Measurements from ENCODE around the gene ANG.
"Not testable (repeated sequence)": the region's sequence is repeated elsewhere in the genome, so short reads cannot be mapped to it uniquely, and the experiment has no call there.

Gene ANG

GRCh38 chr14:20730891-20731290 is 42.3 kb downstream of the ANG start:
- H3K4me3 ChIP-seq (ENCODE audit: low read length), result no peak overlapping the region
- no peak for DNase-seq (ENCODE audit: low read depth)
- TF ChIP-seq CTCF (conservative IDR thresholded peaks at IDR 0.05; ENCODE audit: low read depth, low read length), result no peak

GRCh38 chr14:20732477-20732876 is 43.9 kb downstream of the ANG start:
- DNase-seq (ENCODE audit: low read depth), result no peak
- TF ChIP-seq CTCF (conservative IDR thresholded peaks at IDR 0.05; ENCODE audit: low read depth, low read length), result no peak
- no peak overlapping the region for H3K4me3 ChIP-seq (ENCODE audit: low read length)

GRCh38 chr14:20732979-20733635 is 44.5 kb downstream of the ANG start:
- no peak overlapping the region for H3K4me3 ChIP-seq (ENCODE audit: low read length)
- no peak for DNase-seq (ENCODE audit: low read depth)
- TF ChIP-seq CTCF (conservative IDR thresholded peaks at IDR 0.05; ENCODE audit: low read depth, low read length), result no peak

- no peak for DNase-seq (ENCODE audit: low read depth)
- TF ChIP-seq CTCF (conservative IDR thresholded peaks at IDR 0.05; ENCODE audit: low read depth, low read length), result no peak
- H3K4me3 ChIP-seq (ENCODE audit: low read length), result no peak overlapping the region
Measured at GRCh38 chr14:20733684-20734429, 45.3 kb downstream of the ANG start.

- H3K4me3 ChIP-seq (ENCODE audit: low read length), result no peak overlapping the region
- no peak for TF ChIP-seq CTCF (conservative IDR thresholded peaks at IDR 0.05; ENCODE audit: low read depth, low read length)
- DNase-seq (ENCODE audit: low read depth), result no peak
Measured at GRCh38 chr14:20734430-20734806, 45.9 kb downstream of the ANG start.

GRCh38 chr14:20738292-20738691 is 49.7 kb downstream of the ANG start:
- not testable (repeated sequence) for DNase-seq (ENCODE audit: low read depth); H3K4me3 ChIP-seq (ENCODE audit: low read length)

GRCh38 chr14:20742132-20742531 is 53.6 kb downstream of the ANG start:
- DNase-seq (ENCODE audit: low read depth), result no peak
- TF ChIP-seq CTCF (conservative IDR thresholded peaks at IDR 0.05; ENCODE audit: low read depth, low read length), result no peak
- no peak overlapping the region for H3K4me3 ChIP-seq (ENCODE audit: low read length)
